HG02759 (cell line): ENCODE measurements around the gene LCA5L.
"Not testable (repeated sequence)": the region's sequence is repeated elsewhere in the genome, so short reads cannot be mapped to it uniquely, and the experiment has no call there.

Source experiments
- ATAC-seq: cut with Tn5 transposase; IDR thresholded peaks from one replicate; pipeline ENCODE4 v1.9.1; 2021; ENCODE audit warnings: mild to moderate bottlenecking, moderate library complexity; ENCODE audit not compliant: unreplicated experiment

LCA5L gene

DNA sequence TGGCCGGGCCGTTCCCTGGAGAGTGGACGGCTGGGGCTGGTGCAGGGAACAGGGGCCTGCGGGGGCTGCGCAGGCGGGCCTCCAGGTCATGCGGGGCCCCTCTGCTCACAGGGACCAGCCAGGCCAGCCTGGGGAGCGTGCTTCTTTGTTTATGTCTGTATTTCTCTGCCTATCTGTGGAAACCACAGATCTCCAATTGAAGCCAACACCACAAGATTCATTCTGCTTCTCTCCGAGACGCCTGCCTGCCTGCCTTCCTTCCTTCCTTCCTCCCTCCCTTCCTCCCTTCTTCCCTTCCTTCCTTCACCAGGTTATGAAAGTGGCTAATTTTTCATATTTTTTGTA, 56.8 kb downstream of the LCA5L start:
- no peak for ATAC-seq

GRCh38 chr21:39388038-39388810, 57.4 kb downstream of the LCA5L start:
- ATAC-seq = peak; percentile 79

DNA sequence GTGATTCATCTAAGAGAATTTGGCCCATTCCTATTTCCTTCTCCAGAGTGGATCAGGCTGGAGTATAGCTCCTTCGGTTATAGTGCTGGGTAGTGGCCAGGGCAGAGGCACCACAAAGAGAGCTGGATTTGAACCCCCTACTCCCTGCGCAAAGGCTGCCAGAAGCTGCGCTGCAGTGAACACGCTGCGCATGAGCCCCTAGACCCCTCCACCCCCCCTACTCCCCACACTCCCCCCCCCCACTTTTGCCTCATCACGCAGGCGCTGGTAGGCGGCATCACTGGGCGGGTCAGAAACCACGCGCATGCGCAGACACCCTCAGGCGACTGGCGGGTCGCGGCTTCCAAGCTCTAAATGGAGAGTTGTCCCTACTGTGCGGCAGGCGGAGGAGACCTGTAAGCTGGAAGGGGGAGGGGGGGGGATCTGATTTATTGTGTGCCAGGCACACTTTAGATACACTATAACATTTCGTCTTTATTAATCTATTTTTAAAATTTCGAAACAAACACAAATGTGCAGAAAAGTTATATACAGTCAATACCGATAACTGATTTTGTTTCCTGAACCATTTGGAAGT, 58.0 kb downstream of the LCA5L start:
- peak; percentile 52 for ATAC-seq

DNA sequence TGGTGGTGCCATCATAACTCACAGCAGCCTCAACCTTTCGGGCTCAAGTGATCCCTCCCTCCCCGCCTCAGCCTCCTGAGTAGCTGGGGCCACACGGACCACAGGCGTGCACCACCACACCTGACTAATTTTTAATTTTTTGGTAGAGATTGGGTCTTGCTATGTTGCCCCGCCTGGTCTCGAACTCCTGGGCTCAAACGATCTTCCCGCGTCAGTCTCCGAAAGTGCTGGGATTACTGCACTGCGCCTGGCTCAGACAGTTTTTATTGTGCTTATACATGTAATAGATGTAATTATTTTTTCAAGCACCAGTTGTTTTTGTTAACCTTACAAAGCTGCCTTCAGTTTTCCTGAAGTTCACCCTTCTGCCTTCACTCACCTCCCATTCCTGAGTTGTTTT, 58.7 kb downstream of the LCA5L start:
- no peak for ATAC-seq

DNA sequence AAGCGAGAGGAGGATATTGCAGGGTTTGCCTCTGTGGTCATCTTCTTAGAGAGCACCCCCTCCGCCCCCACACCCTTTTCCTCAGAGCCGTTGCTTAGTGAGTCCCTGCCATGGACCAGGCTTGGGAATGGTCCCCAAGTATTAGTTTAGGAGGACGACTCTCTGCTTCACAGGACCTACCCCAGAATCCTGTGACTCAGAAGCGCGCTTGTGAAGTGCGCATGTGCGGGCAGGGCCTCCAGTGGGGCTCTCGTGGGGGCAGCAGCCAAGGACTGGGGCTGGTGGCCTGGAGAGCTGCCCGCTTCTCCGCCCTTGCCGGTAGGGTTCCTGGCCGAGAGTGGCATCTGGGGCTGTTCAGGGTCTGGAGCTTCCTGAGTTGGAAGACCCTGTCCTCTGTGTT, 59.4 kb downstream of the LCA5L start:
- ATAC-seq = no peak

DNA sequence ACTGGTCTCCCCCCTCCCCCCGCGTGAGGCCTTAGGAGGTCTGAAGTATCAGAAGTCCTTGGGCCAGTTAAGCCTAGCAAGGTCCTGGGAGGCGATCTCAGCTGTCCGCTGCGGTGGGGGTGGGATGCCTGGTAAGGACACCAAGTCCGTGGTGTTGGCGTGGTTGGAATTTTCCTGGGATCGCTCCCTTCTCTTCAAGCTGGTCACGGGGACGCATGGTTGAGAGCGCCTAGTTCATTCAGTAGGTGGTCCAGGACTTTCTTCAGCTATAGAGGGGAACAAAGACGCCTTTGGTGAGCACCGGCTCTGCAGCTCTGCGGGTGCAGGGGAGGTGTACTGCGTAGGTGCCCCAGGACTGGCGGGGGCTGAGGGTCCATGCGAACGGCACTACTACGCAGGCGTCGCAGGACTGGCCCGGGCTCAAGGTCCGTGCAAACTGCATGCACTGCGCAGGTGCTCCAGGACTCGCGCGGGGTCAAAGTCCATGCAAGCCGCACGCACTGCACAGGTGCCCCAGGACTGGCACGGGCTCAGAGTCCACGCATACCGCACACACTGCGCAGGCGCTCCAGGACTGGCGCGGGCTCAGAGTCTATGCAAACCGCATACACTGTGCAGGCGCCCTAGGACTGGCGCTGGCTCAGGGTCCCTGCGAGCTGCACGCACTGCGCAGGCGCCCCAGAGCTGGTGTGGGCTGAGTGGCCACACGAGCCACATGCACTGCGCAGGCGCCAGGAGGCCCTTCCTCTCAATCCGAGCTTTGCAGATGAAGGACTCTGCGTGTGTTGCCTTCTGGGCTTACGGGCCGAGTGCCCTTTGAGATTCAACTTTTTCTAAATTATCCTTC, 60.1 kb downstream of the LCA5L start:
- peak; percentile 51 for ATAC-seq

DNA sequence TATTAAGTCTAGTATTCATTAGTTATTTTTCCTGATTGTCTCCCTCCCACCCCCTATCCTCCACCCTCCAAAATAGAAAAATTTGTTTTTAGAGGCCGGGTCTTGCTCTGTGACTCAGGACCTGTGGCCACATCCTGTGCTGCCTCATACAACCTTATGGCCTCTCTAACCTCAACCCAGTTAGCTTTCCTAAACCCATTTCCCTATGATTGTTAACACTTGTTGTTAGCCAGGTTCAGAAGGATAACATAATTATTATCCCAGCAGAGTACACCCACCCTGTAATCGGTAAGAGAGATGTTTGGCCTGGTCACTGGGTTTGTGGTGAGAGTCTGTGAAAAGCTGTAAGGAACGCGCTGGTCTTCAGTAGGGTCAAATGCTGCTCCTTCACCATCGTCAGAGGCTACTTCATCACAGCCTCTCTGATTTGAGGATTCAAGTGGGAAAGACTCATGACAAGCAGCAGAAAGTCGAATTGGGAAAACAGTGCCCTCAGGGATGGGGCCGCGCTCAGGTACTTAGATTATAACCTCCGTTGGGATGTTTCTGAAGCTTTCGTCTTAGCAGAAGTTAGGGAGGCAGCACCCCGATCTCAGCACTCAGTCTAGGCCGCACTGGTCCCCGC, 60.8 kb downstream of the LCA5L start:
- ATAC-seq = no peak

- ATAC-seq = not testable (repeated sequence)
Measured at GRCh38 chr21:39382096-39382495, 63.5 kb downstream of the LCA5L start.

GRCh38 chr21:39381009-39381408, 64.6 kb downstream of the LCA5L start:
- no peak for ATAC-seq

GRCh38 chr21:39379986-39380891, 65.3 kb downstream of the LCA5L start:
- peak; percentile 99 for ATAC-seq

DNA sequence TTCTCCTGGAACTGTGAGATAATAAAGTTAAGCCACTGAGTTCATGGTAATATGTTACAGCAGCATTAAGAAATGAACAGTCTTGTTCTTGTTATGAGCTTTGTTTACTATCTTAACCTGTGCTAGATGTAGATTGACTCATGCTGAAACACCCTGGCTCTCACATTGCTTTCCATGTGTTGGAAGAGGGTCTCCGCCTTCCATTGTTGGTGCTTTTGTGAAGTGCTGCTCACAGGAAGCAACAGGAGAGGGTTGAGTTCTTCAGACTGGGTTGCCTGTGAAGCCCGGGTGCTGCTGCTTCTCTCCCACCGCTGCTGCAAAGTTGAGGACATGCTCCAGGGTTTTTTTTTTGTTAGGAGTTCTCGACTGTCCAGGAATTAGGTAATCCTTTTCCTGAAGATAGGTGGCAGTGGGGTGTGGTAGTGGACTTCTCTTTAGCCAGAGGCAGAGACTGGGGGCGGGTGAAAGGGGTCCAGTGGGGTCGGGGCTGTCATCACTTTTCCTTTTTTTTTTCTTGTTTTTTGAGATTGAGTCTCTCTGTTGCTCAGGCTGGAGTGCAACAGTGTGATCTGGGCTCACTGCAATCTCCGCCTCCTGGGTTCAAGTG, 68.0 kb downstream of the LCA5L start:
- no peak for ATAC-seq

DNA sequence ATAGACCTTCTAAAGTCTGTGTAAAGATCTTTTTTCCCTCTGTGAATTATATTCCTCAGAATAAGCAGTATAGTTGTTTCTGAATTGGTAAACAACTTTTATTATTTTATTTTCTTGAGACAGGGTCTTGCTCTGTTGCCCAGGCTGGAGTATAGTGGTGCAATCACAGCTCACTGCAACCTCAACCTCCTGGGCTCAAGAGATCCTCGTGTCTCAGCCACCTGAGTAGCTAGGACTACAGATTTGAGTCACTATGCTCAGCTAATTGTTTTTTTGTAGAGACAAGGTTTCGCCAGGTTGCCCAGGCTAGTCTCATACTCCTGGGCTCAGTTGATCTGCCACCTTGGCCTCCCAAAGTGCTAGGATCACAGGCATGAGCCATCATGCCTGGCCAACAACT, 70.1 kb downstream of the LCA5L start:
- no peak for ATAC-seq

DNA sequence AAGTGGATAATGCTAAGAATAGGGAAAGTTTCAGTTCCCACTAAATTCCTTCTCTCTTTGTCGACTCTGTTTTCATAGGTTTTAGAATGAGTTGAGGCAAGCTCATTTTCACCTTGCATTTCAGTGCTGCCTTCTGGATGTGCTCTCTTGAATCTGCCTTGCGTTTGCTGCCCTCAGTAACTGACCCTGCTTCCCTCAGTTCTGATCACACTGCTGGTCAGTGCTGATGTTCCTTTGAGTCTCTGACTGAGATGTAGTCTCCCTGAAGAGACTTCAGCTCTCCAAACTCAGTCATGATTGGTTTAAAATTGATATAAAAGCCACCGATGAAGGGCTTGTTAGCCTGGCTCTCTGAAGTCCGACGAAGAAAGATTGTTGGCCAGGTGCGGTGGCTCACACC, 71.5 kb downstream of the LCA5L start:
- ATAC-seq = no peak

- ATAC-seq = no peak
Measured at GRCh38 chr21:39373634-39374033, 71.9 kb downstream of the LCA5L start.

GRCh38 chr21:39369896-39370288, 75.7 kb downstream of the LCA5L start:
- ATAC-seq = not testable (repeated sequence)

- no peak for ATAC-seq
Measured at GRCh38 chr21:39367783-39368182, 77.8 kb downstream of the LCA5L start.

DNA sequence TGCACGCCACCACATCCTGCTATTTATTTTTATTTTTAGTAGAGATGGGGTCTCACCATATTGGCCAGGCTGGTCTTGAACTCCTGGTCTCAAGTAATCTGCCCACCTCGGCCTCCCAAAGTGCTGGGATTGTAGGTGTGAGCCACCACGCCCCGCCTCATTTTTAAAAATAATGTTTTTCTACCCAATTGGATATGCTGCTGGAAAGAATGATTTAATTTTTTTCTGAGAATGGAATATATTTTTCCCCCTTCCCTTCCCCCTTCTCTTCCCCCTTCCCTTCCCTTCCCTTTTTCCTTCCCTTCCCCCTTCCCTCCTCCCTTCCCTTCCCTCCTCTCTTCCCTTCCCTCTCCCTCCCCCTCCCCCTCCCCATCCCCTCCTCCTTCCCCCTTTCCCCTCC, 79.0 kb downstream of the LCA5L start:
- no peak for ATAC-seq

DNA sequence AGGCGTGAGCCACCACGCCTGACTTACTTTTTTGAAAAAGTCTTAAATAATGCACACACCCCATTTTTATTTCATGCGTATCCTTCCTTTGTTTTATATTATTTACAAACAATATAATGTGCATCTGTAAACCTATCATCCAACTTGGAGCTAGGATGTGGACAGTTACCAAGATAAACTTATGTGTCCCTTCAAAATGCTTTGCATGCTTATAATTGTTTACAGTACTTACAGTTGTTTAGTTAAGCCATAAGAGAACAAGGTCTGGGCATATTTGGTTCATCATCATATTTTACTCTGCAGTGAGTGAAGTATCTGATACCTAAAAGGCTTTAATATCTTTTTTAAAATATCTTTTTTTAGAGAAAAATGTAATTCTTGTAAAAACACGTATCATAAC, 80.6 kb downstream of the LCA5L start:
- no peak for ATAC-seq

- ATAC-seq = no peak
Measured at GRCh38 chr21:39363607-39364555, 81.7 kb downstream of the LCA5L start.
